ENCODE results near the gene TNPO3.

Gene TNPO3

DNA sequence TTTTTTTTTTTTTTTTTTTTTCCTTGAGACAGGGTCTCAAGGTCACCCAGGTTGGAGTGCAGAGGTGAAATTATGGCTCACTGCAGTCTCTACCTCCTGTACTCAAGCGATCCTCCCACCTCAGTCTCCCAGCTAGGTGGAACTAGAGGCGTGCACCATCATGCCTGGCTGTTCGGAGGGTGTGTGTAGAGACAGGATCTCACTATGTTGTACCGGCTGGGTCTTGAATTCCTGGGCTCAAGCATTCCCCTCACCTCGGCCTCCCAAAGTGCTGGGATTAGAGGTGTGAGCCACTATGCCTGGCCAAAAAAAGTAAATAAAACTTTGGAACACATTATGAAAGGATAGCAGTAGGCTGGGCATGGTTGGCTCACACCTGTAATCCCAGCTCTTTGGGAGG is 39.6 kb upstream of the TNPO3 start:
- DNase-seq (ENCODE audit: extremely low read depth, low read depth), result no peak
- no peak overlapping the region for H3K4me3 ChIP-seq (replicated peaks; ENCODE audit: low read depth, low read length)
- TF ChIP-seq CTCF (IDR thresholded peaks at IDR 0.05; ENCODE audit: low read depth, low read length, missing control alignments), result no peak

DNA sequence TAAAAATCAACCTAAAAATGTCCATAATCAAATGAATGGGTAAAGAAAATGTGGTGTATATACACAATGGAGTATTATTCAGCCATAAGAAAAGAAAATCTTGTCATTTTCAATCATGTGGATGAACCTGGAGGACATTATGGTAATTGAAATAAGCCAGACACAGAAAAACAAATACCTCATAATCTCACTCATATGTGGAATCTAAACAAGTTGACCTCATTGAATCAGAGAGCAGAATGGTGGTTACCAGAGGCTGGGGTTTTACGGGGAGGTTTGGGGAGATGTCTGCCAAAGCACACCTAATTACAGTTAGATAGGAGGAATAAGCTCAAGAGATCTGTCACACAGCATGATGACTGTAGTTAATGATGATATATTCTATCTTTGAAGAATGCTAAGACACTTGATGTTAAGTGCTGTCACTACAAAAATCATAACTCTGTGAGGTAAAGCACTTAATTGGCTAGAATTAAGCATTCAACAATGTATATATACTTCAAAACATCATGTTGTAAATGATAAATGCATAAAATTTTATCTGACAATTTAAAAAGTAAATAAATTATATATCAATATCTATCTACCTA is 39.1 kb upstream of the TNPO3 start:
- no peak for TF ChIP-seq CTCF (IDR thresholded peaks at IDR 0.05; ENCODE audit: low read depth, low read length, missing control alignments)
- H3K4me3 ChIP-seq (replicated peaks; ENCODE audit: low read depth, low read length), result no peak overlapping the region
- DNase-seq (ENCODE audit: extremely low read depth, low read depth), result no peak

DNA sequence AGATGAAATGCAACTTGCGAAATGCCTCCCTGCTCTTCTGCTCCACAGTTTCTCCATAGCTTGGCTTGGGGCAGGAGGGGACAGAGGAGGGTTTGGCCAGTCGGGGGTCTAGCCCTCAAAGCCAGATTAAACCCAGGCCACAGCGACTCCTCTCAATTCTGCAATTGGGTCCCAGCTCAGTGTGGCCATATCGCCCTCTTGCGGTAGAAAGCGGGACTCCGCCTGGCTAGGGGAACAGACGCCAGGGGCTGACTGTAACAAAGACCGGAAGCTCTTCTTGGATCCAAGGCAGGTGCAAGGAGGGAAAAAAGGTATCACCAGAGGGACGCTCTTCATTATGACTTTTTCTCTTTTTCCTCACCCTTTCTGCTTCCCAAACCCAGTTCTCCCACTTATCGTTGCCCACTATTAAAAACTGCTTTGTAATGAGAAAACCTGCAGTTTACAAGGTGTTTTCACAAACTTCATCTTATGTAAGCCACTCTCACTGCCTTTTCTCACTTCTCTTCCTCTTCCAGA is 36.6 kb upstream of the TNPO3 start:
- TF ChIP-seq CTCF (IDR thresholded peaks at IDR 0.05; ENCODE audit: low read depth, low read length, missing control alignments), result peak; percentile 99
- no peak overlapping the region for H3K4me3 ChIP-seq (replicated peaks; ENCODE audit: low read depth, low read length)
- DNase-seq (ENCODE audit: extremely low read depth, low read depth), result peak; percentile 27

- H3K4me3 ChIP-seq (replicated peaks; ENCODE audit: low read depth, low read length), result no peak overlapping the region
- TF ChIP-seq CTCF (IDR thresholded peaks at IDR 0.05; ENCODE audit: low read depth, low read length, missing control alignments), result no peak
- no peak for DNase-seq (ENCODE audit: extremely low read depth, low read depth)
These were observed 35.5 kb upstream of the TNPO3 start for GRCh38 chr7:129090300-129090907.

- no peak for DNase-seq (ENCODE audit: extremely low read depth, low read depth)
- H3K4me3 ChIP-seq (replicated peaks; ENCODE audit: low read depth, low read length), result no peak overlapping the region
These were observed 34.8 kb upstream of the TNPO3 start for GRCh38 chr7:129089521-129090212.

More at GRCh38 chr7:129089521-129090212, 34.8 kb upstream of the TNPO3 start:
- no peak for TF ChIP-seq CTCF (IDR thresholded peaks at IDR 0.05; ENCODE audit: low read depth, low read length, missing control alignments)
